GM18526 (cell line): ENCODE measurements around the gene GRIN2A.

Experiments
- POLR2A ChIP-seq: IDR thresholded peaks from 3 replicates; pipeline ENCODE4 v1.6.1; 2011; ENCODE audit not compliant: insufficient read length; ENCODE audit errors: extremely low read depth

The GRIN2A gene

DNA sequence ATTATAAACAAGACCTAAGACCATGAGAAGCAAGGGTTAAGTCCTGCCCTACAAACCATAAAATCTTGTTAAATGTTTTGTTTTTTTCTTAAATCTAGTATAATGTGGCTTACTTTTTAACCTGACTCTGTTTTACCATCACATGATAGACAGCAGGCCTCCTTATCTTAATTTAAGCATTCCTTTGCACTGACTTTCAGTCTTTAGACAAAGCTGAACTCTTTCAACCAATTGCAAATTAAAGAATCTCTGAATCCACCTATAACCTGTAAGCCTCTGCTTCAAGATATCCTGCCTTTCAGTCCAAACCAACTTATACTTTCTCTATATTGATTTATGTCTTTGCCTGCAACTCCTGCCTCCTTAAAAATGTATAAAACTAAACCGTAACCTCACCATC is 478.5 kb downstream of the GRIN2A start:
- no peak for TF ChIP-seq POLR2A
